OCI-LY3 (cell line): ENCODE data around the gene MED26.

Source experiments
- EZH2phosphoT487 ChIP-seq: fragments of 200-600 bp; shearing (Covaris generic); IDR thresholded peaks from 2 replicates; pipeline ENCODE4 v1.6.1; 2018; ENCODE audit warnings: antibody characterized with exemption, mixed run types, low read depth
- TF ChIP-seq, protein P1 (sequence below): fragments of 200-600, 300-600 bp; sonication (generic); IDR thresholded peaks from 2 replicates; pipeline ENCODE4 v1.5.1; 2014; ENCODE audit warnings: antibody characterized with exemption, low read length, low read depth

DNA sequence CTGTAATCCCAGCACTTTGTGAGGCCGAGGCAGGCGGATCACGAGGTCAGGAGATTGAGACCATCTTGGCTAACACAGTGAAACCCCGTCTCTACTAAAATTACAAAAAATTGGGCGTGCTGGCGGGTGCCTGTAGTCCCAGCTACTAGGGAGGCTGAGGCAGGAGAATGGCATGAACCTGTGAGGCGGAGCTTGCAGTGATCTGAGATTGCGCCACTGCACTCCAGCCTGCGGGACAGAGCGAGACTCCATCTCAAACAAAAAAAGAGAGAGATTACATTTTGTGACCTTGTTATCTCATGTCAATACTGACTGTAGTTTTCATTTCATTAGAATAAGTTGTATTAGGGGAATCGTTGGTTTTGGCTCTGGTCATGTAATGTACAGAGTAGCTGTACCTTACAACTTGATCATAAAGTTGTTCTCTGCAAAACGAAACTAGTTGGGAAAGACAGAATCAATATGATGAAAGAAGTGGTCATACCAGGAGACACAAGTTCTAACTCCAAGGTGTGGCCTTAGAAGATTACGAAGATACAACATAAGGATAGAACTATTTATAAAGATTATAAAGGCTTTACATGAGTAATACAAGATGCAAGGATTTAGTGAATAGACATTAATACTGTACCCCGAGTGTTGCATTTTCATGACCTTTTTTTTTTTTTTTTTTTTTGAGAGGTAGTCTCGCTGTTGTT, 48.2 kb upstream of the MED26 start:
- TF ChIP-seq, protein P1, sequence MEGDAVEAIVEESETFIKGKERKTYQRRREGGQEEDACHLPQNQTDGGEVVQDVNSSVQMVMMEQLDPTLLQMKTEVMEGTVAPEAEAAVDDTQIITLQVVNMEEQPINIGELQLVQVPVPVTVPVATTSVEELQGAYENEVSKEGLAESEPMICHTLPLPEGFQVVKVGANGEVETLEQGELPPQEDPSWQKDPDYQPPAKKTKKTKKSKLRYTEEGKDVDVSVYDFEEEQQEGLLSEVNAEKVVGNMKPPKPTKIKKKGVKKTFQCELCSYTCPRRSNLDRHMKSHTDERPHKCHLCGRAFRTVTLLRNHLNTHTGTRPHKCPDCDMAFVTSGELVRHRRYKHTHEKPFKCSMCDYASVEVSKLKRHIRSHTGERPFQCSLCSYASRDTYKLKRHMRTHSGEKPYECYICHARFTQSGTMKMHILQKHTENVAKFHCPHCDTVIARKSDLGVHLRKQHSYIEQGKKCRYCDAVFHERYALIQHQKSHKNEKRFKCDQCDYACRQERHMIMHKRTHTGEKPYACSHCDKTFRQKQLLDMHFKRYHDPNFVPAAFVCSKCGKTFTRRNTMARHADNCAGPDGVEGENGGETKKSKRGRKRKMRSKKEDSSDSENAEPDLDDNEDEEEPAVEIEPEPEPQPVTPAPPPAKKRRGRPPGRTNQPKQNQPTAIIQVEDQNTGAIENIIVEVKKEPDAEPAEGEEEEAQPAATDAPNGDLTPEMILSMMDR, result no peak
- TF ChIP-seq EZH2phosphoT487, result no peak
